WTC11 (cell line): Measurements from ENCODE around the gene PCNP. TPM values are rescaled to one million over a fixed set of nuclear protein-coding genes. Genes with fewer than 3 reads are reported as not detected.

ENCODE experiments used
- ATAC-seq: fragments of 200-7000 bp; cut with Tn5 transposase; 2 replicates; pipeline ENCODE4 v1.10.0; 2021; ENCODE audit warnings: mild to moderate bottlenecking, moderate library complexity
- CTCF ChIA-PET: fragments of 300-600 bp; sonication (Branson Sonifier 250); formaldehyde crosslinking; loops from one replicate; lab custom pipeline; 2021; ENCODE audit warnings: antibody characterized with exemption; lab: Charles Lee
- POLR2A ChIA-PET: fragments of 350-600 bp; sonication (Branson Sonifier 250); formaldehyde crosslinking; loops from one replicate; lab custom pipeline; 2021; ENCODE audit warnings: antibody characterized with exemption; lab: Charles Lee
- DNase-seq: peaks from one replicate; pipeline ENCODE4 v3.0.0; 2021; ENCODE audit warnings: low spot score
- H3K27ac Mint-ChIP-seq: 2 replicates; pipeline ENCODE4 v1.8.0; 2021; ENCODE audit warnings: mixed read lengths
- H3K27me3 Mint-ChIP-seq: 2 replicates; pipeline ENCODE4 v1.8.0; 2021; ENCODE audit warnings: low read depth, mild to moderate bottlenecking, moderate library complexity, mixed read lengths
- H3K36me3 Mint-ChIP-seq: 2 replicates; pipeline ENCODE4 v1.8.0; 2021; ENCODE audit warnings: mixed read lengths
- H3K4me1 Mint-ChIP-seq: 2 replicates; pipeline ENCODE4 v1.8.0; 2022; ENCODE audit warnings: mixed read lengths
- H3K4me3 Mint-ChIP-seq: 2 replicates; pipeline ENCODE4 v1.8.0; 2021; ENCODE audit warnings: mild to moderate bottlenecking, moderate library complexity, mixed read lengths
- H3K9me3 Mint-ChIP-seq: 2 replicates; pipeline ENCODE4 v1.8.0; 2021; ENCODE audit warnings: mixed read lengths
- CBFB ChIP-seq: sonication (generic); formaldehyde crosslinking; IDR thresholded peaks from 2 replicates; pipeline ENCODE4 v1.8.1; 2022; ENCODE audit warnings: mild to moderate bottlenecking, low read depth, missing genetic modification reagents
- FOXJ3 ChIP-seq: sonication (generic); formaldehyde crosslinking; IDR thresholded peaks from 2 replicates; pipeline ENCODE4 v1.9.0; 2021; ENCODE audit warnings: missing genetic modification reagents, mild to moderate bottlenecking, borderline replicate concordance
- FOXK1 ChIP-seq: sonication (generic); formaldehyde crosslinking; IDR thresholded peaks from 2 replicates; pipeline ENCODE4 v1.8.0; 2022; ENCODE audit warnings: mild to moderate bottlenecking, moderate library complexity, missing genetic modification reagents
- GTF2I ChIP-seq: fragments of 250-450 bp; sonication (Bioruptor Pico); conservative IDR thresholded peaks from 2 replicates; pipeline ENCODE4 v1.4.0; 2021; ENCODE audit warnings: mild to moderate bottlenecking
- JAZF1 ChIP-seq: fragments of 250-450 bp; sonication (Bioruptor Pico); IDR thresholded peaks from 2 replicates; pipeline ENCODE4 v1.9.0; 2021; ENCODE audit warnings: moderate library complexity, mild to moderate bottlenecking, inconsistent platforms
- JUN ChIP-seq: sonication (generic); formaldehyde crosslinking; IDR thresholded peaks from 2 replicates; pipeline ENCODE4 v1.8.0; 2023; ENCODE audit warnings: mild to moderate bottlenecking, missing genetic modification reagents
- MAX ChIP-seq: sonication (generic); formaldehyde crosslinking; IDR thresholded peaks from 2 replicates; pipeline ENCODE4 v1.8.0; 2022; ENCODE audit warnings: mild to moderate bottlenecking, missing genetic modification reagents
- MYBL2 ChIP-seq: sonication (generic); formaldehyde crosslinking; IDR thresholded peaks from 2 replicates; pipeline ENCODE4 v1.8.1; 2023; ENCODE audit warnings: mild to moderate bottlenecking, moderate library complexity, missing genetic modification reagents
- NFE2L1 ChIP-seq: sonication (generic); formaldehyde crosslinking; IDR thresholded peaks from 2 replicates; pipeline ENCODE4 v1.8.1; 2023; ENCODE audit warnings: missing genetic modification reagents
- PRRX2 ChIP-seq: fragments of 250-450 bp; sonication (Bioruptor Pico); IDR thresholded peaks from 2 replicates; pipeline ENCODE4 v1.8.0; 2021; ENCODE audit warnings: mild to moderate bottlenecking
- RELA ChIP-seq: sonication (generic); formaldehyde crosslinking; IDR thresholded peaks from 2 replicates; pipeline ENCODE4 v1.8.1; 2022; ENCODE audit warnings: missing genetic modification reagents, mild to moderate bottlenecking, borderline replicate concordance
- SMAD3 ChIP-seq: sonication (generic); formaldehyde crosslinking; IDR thresholded peaks from 2 replicates; pipeline ENCODE4 v1.8.0; 2022; ENCODE audit warnings: missing genetic modification reagents, mild to moderate bottlenecking, borderline replicate concordance
- TEAD1 ChIP-seq: sonication (generic); formaldehyde crosslinking; IDR thresholded peaks from 2 replicates; pipeline ENCODE4 v1.8.0; 2022; ENCODE audit warnings: mild to moderate bottlenecking, missing genetic modification reagents
- TP53 ChIP-seq: sonication (generic); formaldehyde crosslinking; IDR thresholded peaks from 2 replicates; pipeline ENCODE4 v1.8.1; 2023; ENCODE audit warnings: mild to moderate bottlenecking, missing genetic modification reagents
- ZBTB21 ChIP-seq: sonication (generic); formaldehyde crosslinking; IDR thresholded peaks from 2 replicates; pipeline ENCODE4 v1.8.1; 2023; ENCODE audit warnings: mild to moderate bottlenecking, missing genetic modification reagents, borderline replicate concordance
- ZBTB43 ChIP-seq: sonication (generic); formaldehyde crosslinking; IDR thresholded peaks from 2 replicates; pipeline ENCODE4 v1.8.1; 2023; ENCODE audit warnings: mild to moderate bottlenecking, missing genetic modification reagents
- ZNF232 ChIP-seq: sonication (generic); formaldehyde crosslinking; IDR thresholded peaks from 2 replicates; pipeline ENCODE4 v1.8.0; 2022; ENCODE audit warnings: mild to moderate bottlenecking, missing genetic modification reagents
- ZNF671 ChIP-seq: fragments of 250-450 bp; sonication (Bioruptor Pico); IDR thresholded peaks from 2 replicates; pipeline ENCODE4 v1.8.0; 2021; ENCODE audit warnings: mild to moderate bottlenecking
- ZSCAN18 ChIP-seq: fragments of 250-450 bp; sonication (Bioruptor Pico); IDR thresholded peaks from 2 replicates; pipeline ENCODE4 v2.1.2; 2022; ENCODE audit warnings: mild to moderate bottlenecking, moderate library complexity
- total RNA-seq: library from RNA; stranded (reverse); gene quantifications from 3 replicates; pipeline ENCODE4 v1.2.3, GENCODE V29; 2021
- TF ChIP-seq, protein P1 (sequence below): sonication (generic); formaldehyde crosslinking; IDR thresholded peaks from 2 replicates; pipeline ENCODE4 v1.8.0; 2022; ENCODE audit warnings: mild to moderate bottlenecking, missing genetic modification reagents
- TF ChIP-seq, protein P2 (sequence below): sonication (generic); formaldehyde crosslinking; IDR thresholded peaks from 2 replicates; pipeline ENCODE4 v1.8.1; 2023; ENCODE audit warnings: mild to moderate bottlenecking, missing genetic modification reagents
- TF ChIP-seq, protein P3 (sequence below): fragments of 250-450 bp; sonication (Bioruptor Pico); IDR thresholded peaks from 2 replicates; pipeline ENCODE4 v1.9.0; 2021; ENCODE audit warnings: mild to moderate bottlenecking
- TF ChIP-seq, protein P4 (sequence below): sonication (generic); formaldehyde crosslinking; IDR thresholded peaks from 2 replicates; pipeline ENCODE4 v1.8.1; 2023; ENCODE audit warnings: mild to moderate bottlenecking, missing genetic modification reagents, moderate library complexity
- TF ChIP-seq, protein P5 (sequence below): sonication (generic); formaldehyde crosslinking; IDR thresholded peaks from 2 replicates; pipeline ENCODE4 v1.8.1; 2022; ENCODE audit warnings: mild to moderate bottlenecking, missing genetic modification reagents, moderate library complexity, borderline replicate concordance
- TF ChIP-seq, protein P6 (sequence below): fragments of 200-600 bp; IDR thresholded peaks from 2 replicates; pipeline ENCODE4 v1.8.0; 2022; ENCODE audit warnings: antibody characterized with exemption

Gene PCNP
- total RNA-seq, 1 experiment from 2014 or later: 187 TPM

DNA sequence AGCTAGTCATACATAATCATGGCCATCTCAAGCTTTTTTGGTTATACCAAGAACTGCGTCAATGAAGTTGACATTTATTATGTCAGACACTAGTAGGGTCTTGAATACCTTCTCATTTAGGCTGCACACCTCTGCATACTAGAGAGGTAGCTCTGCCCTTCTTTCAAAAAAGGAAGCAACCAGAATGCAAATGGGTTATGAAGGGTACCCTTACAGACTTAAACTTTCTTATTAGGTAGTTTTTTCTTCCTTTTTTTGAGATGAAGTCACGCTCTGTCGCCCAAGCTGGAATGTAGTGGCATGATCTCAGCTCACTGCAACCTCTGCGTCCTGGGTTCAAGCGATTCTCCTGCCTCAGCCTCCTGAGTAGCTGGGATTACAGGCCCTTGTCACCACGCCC lies 3.3 kb downstream of the PCNP start:
- H3K27me3 Mint-ChIP-seq: no peaks in the 10 kb centered on the region
- H3K4me3 Mint-ChIP-seq: no peak overlapping the region
- H3K27ac Mint-ChIP-seq: no peak overlapping the region; the same call in 1 of the 2 replicates
- peaks cover 24% of the 10 kb centered on the region for H3K4me1 Mint-ChIP-seq
- peaks cover 28% of the 10 kb centered on the region for H3K36me3 Mint-ChIP-seq
- ATAC-seq: no peak
- ChIA-PET CTCF (no interaction called here), POLR2A (interaction anchor here (0.7 kb wide), 1 partner anchor 38 kb away, joined by 3 read pairs; no protein-coding TSS in a partner anchor)
- no peak for DNase-seq
- no peaks in the 10 kb centered on the region for H3K9me3 Mint-ChIP-seq
- TF ChIP-seq, protein P1, sequence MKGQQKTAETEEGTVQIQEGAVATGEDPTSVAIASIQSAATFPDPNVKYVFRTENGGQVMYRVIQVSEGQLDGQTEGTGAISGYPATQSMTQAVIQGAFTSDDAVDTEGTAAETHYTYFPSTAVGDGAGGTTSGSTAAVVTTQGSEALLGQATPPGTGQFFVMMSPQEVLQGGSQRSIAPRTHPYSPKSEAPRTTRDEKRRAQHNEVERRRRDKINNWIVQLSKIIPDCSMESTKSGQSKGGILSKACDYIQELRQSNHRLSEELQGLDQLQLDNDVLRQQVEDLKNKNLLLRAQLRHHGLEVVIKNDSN (CRISPR knock-in tag): no peak
- TF ChIP-seq FOXJ3 (no peak), MYBL2 (CRISPR knock-in tag) (no peak), TEAD1 (CRISPR knock-in tag) (no peak)
- TF ChIP-seq, protein P2, sequence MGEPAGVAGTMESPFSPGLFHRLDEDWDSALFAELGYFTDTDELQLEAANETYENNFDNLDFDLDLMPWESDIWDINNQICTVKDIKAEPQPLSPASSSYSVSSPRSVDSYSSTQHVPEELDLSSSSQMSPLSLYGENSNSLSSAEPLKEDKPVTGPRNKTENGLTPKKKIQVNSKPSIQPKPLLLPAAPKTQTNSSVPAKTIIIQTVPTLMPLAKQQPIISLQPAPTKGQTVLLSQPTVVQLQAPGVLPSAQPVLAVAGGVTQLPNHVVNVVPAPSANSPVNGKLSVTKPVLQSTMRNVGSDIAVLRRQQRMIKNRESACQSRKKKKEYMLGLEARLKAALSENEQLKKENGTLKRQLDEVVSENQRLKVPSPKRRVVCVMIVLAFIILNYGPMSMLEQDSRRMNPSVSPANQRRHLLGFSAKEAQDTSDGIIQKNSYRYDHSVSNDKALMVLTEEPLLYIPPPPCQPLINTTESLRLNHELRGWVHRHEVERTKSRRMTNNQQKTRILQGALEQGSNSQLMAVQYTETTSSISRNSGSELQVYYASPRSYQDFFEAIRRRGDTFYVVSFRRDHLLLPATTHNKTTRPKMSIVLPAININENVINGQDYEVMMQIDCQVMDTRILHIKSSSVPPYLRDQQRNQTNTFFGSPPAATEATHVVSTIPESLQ (CRISPR knock-in tag): no peak
- TF ChIP-seq, protein P3, sequence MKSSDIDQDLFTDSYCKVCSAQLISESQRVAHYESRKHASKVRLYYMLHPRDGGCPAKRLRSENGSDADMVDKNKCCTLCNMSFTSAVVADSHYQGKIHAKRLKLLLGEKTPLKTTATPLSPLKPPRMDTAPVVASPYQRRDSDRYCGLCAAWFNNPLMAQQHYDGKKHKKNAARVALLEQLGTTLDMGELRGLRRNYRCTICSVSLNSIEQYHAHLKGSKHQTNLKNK (CRISPR knock-in tag): no peak
- TF ChIP-seq, protein P4, sequence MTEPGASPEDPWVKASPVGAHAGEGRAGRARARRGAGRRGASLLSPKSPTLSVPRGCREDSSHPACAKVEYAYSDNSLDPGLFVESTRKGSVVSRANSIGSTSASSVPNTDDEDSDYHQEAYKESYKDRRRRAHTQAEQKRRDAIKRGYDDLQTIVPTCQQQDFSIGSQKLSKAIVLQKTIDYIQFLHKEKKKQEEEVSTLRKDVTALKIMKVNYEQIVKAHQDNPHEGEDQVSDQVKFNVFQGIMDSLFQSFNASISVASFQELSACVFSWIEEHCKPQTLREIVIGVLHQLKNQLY (CRISPR knock-in tag): no peak
- TF ChIP-seq, protein P5, sequence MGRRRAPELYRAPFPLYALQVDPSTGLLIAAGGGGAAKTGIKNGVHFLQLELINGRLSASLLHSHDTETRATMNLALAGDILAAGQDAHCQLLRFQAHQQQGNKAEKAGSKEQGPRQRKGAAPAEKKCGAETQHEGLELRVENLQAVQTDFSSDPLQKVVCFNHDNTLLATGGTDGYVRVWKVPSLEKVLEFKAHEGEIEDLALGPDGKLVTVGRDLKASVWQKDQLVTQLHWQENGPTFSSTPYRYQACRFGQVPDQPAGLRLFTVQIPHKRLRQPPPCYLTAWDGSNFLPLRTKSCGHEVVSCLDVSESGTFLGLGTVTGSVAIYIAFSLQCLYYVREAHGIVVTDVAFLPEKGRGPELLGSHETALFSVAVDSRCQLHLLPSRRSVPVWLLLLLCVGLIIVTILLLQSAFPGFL: no peak

- ATAC-seq (no peak), DNase-seq (no peak)
- Mint-ChIP-seq H3K4me1 (no peaks in the 10 kb centered on the region), H3K36me3 (peaks cover 79% of the 10 kb centered on the region), H3K27ac (no peak overlapping the region), H3K9me3 (no peaks in the 10 kb centered on the region), H3K27me3 (no peaks in the 10 kb centered on the region), H3K4me3 (no peak overlapping the region)
- ChIA-PET POLR2A (no interaction called here), CTCF (interaction anchor here (1.4 kb wide), 1 partner anchor 15 kb away, joined by 4 read pairs; the partner anchor contains the start of gene PCNP)
- no peak for TF ChIP-seq ZNF232
- TF ChIP-seq, protein P6, sequence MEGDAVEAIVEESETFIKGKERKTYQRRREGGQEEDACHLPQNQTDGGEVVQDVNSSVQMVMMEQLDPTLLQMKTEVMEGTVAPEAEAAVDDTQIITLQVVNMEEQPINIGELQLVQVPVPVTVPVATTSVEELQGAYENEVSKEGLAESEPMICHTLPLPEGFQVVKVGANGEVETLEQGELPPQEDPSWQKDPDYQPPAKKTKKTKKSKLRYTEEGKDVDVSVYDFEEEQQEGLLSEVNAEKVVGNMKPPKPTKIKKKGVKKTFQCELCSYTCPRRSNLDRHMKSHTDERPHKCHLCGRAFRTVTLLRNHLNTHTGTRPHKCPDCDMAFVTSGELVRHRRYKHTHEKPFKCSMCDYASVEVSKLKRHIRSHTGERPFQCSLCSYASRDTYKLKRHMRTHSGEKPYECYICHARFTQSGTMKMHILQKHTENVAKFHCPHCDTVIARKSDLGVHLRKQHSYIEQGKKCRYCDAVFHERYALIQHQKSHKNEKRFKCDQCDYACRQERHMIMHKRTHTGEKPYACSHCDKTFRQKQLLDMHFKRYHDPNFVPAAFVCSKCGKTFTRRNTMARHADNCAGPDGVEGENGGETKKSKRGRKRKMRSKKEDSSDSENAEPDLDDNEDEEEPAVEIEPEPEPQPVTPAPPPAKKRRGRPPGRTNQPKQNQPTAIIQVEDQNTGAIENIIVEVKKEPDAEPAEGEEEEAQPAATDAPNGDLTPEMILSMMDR: no peak
- TF ChIP-seq RELA (CRISPR knock-in tag): no peak
- TF ChIP-seq ZNF671 (CRISPR knock-in tag): no peak
- TF ChIP-seq CBFB (CRISPR knock-in tag): no peak
- no peak for TF ChIP-seq SMAD3 (CRISPR knock-in tag)
- TF ChIP-seq JAZF1 (CRISPR knock-in tag): no peak
- TF ChIP-seq FOXJ3: no peak
- TF ChIP-seq NFE2L1 (CRISPR knock-in tag): no peak
- TF ChIP-seq PRRX2: no peak
- TF ChIP-seq ZBTB43 (CRISPR knock-in tag): no peak
- TF ChIP-seq FOXK1 (CRISPR knock-in tag): no peak
- TF ChIP-seq, protein P2 (CRISPR knock-in tag): no peak
- TF ChIP-seq JUN: no peak
- TF ChIP-seq ZBTB21 (CRISPR knock-in tag): no peak
- TF ChIP-seq MAX (CRISPR knock-in tag): no peak
- TF ChIP-seq GTF2I (CRISPR knock-in tag): no peak
- no peak for TF ChIP-seq ZSCAN18 (CRISPR knock-in tag)
- no peak for TF ChIP-seq TP53 (CRISPR knock-in tag)
Measured at GRCh38 chr3:101588616-101589015, 14.6 kb downstream of the PCNP start.
